ENCODE data around the gene TMEM270.
"Not testable (repeated sequence)": the region's sequence is repeated elsewhere in the genome, so short reads cannot be mapped to it uniquely, and the experiment has no call there.

Gene TMEM270

DNA sequence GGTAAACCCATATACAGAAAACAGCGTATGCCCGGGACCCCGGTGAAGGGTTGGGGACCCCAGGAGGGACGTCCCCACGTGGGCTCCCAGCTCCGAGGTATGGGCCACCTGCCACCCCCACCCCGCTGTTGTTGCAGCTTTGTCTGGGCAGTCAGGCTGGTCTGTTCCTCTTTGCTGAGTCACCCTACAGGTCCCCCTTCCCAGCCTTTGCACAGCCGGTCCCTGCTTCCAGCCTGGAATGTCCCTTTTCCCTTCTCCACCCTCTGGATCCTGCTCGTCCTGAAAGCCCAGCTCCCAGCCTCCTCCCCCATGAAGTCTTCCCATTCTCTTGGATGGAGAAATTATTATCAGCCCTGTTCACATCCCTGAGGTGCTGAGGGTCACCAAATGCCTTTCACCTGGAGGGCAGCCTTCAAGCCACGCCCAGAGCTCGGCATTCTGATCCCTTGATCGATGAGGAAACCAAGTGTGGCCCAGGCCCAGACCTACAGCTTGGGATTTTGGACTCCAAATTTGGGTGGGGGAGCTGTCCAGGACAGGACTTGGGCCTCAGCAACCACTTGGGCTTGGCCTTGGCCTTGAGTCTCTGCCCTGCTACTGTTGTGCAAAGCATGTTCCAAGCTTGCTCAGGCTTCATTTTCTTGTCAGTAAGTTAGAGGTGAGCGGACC is 27.6 kb upstream of the TMEM270 start:
- DNase-seq = no peak

DNA sequence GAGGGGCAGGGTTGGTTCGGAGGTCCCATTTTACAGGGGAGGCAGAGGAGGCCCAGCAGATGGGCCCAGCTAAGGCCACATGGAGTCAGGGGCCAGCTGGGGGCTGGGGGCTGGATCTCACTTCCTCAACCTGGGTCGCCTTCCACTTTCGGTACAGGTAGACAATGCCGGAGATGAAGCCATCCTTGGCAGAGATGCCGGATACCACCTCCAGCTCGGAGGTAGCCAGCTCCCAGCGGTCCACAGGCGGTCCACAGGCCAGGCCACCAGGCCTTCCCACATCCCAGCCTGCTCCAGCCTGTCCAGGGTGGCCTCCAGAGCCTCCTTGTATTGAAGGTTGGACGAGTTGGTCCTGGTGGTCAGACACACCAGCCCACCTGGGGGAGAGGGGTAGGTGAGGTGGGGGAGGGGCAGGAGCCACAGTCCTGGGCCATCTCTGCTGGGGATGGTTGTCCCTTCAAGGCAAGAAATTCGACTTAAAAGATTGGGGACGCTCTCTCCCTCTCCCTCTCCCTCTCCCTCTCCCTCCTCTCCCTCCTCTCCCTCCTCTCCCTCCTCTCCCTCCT is 26.2 kb upstream of the TMEM270 start:
- no peak for DNase-seq

- DNase-seq = not testable (repeated sequence)
Observed at GRCh38 chr7:73837167-73837566, 23.8 kb upstream of the TMEM270 start.

- no peak for DNase-seq
Observed at GRCh38 chr7:73838642-73839041, 22.3 kb upstream of the TMEM270 start.

GRCh38 chr7:73839290-73839689 is 21.7 kb upstream of the TMEM270 start:
- no peak for DNase-seq

DNA sequence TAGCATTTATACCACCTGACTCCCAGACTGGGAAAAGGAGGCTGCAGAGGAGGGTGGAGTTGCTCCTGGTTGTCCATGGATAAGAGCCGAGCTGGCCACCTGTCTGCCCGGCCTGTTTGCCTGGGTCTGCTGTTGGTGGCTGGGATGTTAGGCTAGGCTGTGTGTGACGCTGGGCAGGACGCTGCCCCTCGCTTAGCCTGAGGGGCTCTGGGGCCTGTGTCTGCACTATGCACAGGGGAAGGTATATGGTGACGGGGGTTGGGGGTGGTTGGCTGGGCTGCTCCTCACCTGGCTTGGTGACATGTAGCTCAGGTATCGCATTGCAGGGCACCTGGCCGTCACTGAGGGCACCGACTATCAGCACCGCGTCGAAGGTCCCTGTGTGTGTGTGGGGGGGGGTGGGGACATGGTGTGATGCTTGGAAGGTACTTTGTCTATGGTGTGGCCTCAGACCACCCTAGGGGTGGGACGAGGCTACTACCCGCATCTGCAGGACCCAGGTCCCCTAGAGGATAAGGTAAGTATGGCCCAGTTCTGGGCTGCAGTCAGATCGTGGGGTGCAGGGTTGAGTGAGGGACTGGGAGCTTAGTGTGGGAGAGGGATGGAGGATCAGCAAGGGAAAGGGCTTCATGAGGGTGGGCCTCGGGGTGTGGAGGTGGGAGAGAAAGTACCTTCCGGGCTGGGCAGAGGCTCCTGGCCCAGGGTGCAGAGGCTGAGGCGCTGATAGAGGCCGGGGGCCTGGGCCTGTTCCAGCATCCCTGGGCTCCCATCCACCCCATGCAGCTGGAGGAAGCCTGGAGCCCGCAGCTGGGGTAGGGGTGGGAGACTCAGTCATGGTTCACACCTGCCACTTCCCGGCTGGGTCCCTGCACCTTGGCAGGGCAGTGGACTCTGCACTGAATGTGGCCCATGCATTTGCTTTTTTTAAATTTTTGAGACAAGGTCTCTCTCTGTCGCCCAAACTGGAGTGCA is 20.9 kb upstream of the TMEM270 start:
- no peak for DNase-seq

DNA sequence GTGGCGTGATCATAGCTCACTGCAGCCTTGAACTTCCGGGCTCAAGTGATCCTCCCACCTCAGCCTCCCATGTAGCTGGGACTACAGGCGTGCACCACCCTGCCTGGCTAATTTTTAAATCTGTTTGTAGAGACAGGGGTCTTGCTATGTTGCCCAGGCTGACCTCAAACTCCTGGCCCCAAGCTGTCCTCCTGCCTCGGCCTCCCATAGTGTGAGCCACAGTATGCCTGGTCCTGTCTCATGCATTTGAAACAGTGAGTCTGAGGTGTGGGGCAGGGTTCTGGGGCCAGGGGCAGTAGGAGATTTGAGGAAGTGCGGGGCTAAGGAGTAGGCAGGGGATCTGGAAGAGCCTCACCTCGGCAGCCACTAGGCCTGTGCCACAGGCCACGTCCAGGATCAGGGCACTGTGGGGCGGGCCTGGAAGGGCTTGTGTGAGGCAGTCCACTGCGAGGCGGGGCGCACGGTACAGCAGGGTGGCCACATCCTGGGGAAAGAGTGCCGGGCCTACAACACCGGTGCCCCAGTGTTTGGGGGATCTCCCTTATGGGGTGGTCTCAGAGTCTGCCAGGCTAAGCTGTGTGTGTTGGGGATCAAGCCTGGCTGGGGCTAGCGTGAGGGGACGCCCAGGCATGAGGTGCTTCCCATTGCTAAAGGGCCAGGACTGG is 20.1 kb upstream of the TMEM270 start:
- DNase-seq = no peak

DNA sequence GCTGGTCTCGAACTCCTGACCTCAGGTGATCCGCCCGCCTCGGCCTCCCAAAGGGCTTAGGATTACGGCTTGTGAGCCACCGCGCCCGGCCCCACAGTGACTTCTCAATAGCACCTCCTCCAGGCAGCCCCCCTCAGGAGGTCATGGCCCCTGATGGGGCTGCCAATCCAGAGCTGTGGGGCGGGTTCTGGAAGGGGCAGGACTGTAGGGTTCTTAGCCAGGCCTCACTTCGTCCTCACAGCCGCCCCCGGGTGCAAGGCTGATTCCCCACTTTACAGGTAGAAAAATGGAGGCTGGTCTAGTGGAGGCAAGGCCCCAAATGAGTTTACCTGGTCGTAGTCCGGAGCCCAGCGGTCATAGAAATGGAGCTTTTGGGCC is 19.3 kb upstream of the TMEM270 start:
- DNase-seq = no peak

DNA sequence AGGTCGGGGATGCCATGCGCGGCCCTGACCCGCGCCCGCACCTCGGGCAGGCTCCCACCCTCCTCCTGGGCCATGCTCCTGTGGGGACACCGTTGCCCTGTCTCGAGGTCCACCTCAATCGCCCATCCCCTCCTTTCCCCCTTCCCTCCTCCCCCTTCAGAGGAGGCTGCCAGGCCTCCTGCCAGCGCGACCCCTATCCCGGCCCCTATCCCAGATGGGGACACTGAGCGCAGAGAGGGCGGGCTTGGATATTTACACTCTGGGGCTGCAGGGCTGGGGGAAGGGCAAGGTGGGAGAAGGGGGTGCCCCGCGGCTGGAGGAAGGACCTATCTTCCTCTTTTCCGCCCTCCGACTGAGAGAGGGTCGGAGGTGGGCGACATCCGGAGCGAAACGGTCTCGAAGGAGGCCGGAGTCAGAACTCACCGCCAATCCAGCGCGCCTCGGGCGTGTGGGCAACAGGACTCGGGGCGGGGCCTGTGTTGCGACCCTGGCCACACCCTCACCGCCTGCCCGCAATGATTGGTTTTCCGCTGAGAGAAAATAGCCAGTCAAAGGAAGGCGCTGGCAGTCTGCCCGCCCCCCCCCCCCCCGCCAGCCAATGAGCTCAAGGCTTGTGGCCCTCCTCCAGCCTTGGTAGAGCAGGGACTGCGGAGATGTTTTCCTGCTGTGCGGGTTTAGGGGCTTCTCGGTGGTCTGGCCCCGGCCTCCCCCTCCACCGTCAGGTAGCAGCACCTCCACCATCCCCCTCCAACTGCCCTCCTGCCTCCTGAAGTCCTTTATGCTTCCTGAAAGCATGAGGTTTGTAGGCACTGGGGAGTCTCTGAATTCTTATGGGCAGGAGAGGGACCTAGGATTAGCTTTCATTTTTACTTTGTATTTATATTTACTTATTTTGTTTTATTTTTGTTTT is 18.6 kb upstream of the TMEM270 start, which contains the start of gene METTL27:
Gene METTL27, minus strand, starts transcription at position 450 of the 910 bp plus-strand sequence. Its CDS starts 376 bp downstream, at position 74.
- DNase-seq = peak; percentile 90

DNA sequence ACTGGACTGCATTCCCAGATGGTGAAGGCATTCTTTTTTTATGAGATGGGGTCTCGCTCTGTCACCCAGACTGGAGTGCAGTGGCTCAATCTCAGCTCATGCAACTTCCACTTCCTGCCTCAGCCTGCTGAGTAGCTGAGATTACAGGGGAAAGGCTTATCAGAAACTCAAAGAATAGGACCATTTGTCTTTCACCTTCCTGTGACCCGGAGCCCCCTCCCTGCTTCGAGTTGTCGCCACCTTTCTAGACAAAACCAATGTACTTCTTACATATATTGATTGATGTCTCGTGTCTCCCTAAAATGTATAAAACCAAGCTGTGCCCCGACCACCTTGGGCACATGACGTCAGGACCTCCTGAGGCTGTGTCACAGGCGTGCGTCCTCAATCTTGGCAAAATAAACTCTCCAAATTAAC is 16.8 kb upstream of the TMEM270 start:
- no peak for DNase-seq

DNA sequence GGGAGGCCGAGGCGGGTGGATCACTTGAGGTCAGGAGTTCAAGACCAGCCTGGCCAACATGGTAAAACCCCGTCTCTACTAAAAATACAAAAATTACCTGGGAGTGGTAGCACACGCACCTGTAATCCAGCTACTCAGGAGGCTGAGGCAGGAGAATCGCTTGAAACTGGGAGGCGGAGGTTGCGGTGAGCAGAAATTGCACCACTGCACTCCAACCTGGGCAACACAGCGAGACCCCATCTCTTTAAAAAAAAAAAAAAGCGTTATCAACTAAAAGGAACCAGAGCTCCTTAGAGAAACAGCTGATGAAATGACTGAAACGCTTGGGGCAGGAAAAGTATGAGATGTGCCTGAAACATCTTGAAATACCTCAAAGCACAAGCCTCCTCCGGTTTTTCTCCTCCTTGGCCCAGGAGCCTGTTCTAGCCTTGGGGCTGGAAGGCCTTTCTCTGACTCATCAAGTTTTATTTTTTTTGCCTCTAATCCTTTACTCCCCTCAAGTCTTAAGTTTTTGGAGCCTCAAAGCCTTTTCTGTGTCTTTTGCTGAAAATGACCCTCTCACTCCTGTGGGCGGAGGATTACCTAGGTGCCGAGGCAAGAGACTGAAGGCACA is 16.0 kb upstream of the TMEM270 start:
- no peak for DNase-seq

- peak; percentile 91 for DNase-seq
Observed at GRCh38 chr7:73845701-73846195, 15.2 kb upstream of the TMEM270 start.

DNA sequence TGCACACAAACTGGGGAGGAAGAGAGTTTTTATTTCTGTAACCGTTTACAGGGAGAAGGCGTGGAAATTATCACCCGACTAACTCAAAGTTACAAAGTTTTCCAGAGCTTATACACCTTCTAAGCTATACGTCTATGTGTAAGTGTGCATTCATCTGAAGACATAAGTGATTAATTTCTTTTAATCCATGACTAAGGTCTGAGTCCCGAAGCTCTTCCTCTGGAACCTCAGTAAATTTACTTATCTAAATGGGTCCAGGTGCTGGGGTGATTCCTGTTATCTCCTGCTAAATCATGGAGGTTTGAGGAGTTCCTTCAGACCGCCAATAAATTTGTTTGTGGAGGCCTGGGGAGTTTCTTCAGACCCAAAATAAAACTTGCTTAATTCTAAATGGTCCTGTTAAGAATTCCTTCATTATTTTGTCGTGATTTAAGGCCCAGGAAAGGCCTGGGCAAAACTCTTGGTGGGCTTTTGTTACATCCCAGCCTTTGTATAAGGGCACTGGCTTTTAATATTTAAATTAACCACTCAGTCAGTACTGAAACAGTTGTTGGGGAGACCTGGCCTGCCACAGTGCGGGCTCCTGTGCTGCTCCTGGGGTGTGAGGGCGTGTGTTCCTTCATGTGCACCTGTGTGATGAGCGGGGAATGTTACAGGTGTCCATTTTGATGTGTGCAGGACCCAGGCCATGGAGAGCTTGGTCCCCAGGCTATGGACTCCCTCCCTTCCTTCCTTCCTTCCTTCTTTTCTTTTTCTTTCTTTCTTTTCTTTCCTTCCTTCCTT is 12.8 kb upstream of the TMEM270 start:
- DNase-seq = no peak

GRCh38 chr7:73850781-73851207 is 10.2 kb upstream of the TMEM270 start:
- peak; percentile 85 for DNase-seq

- peak; percentile 87 for DNase-seq
Observed at GRCh38 chr7:73851410-73852338, 9.3 kb upstream of the TMEM270 start.

DNA sequence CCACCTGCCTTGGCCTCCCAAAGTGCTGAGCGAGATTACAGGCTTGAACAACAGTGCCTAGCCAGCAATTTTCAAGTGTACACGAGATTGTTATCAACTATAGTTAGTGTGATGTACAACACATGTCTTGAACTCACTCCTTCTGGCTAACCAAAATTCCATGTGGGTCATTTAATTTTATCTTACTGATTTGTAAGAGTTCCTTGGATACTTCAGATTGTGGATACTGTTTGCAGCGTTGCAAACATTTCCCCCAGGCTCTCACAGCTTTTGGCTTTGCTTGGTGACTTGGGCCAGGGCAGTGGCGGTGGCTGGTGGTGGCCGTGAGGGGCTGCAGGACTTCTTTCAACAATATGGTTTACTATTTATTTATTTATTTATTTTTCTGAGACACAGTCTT is 8.5 kb upstream of the TMEM270 start:
- no peak for DNase-seq

- DNase-seq = no peak
Observed at GRCh38 chr7:73856941-73857340, 4.0 kb upstream of the TMEM270 start.

DNA sequence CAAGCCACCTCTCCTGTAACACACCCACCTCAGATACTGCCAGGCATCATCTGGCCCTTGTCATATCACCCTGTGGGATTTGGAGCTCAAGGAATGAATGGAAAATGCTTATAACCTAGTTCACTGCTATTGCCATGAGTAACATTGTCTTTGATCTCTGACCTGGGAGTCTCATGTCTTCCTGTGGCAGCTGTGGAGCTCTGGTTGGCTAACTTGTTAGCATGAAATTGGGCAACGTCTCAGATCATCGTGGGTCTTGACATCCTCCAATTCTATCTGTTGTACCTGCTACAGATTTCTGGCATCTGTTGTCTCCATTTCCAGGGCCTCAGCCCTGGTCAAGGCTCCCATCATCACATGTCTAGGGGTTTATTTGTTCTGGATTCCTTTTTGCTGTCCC is 2.2 kb upstream of the TMEM270 start:
- DNase-seq = peak; percentile 24

DNA sequence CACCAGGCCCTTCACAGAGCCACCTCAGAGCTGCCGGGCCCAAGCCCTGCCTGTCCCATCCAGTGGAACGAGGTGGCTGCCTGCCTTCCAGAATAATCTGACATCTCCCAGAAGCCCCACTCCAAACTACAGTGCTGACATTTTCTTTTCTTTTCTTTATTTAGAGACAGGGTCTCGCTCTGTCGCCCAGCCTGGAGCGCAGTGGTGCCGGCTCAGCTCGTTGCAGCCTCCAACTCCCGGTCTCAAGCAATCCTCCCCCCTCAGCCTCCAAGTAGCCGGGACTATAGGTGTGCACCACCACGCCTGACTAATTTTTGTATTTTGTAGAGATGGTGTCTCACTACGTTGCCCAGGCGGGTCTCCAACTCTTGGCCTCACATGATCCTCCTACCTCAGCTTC is 346 bp downstream of the TMEM270 start:
- DNase-seq = no peak
